H9 (cell line): ENCODE measurements around the gene SOX8. TPM values are rescaled to one million over a fixed set of nuclear protein-coding genes. Genes with fewer than 3 reads are reported as not detected.

Experiments
- DNase-seq: peaks from one replicate; pipeline ENCODE4 v3.0.0-alpha.2; 2017
- H2AFZ ChIP-seq: one replicate; pipeline ENCODE4 v1.6.1; 2013; ENCODE audit warnings: mild to moderate bottlenecking, low read length, control low read depth, moderate library complexity
- H2AK5ac ChIP-seq: 2 replicates; pipeline ENCODE4 v1.6.1; 2013; ENCODE audit warnings: low read length, control low read depth, mixed read lengths; ENCODE audit not compliant: insufficient read length
- H2BK120ac ChIP-seq: one replicate; pipeline ENCODE4 v1.6.1; 2013; ENCODE audit warnings: low read depth, mild to moderate bottlenecking, low read length, control low read depth, inconsistent platforms; ENCODE audit not compliant: poor library complexity, severe bottlenecking
- H2BK12ac ChIP-seq: 2 replicates; pipeline ENCODE4 v1.6.1; 2013; ENCODE audit warnings: low read length, control low read depth, mixed read lengths, low read depth; ENCODE audit not compliant: insufficient read length
- H2BK15ac ChIP-seq: 2 replicates; pipeline ENCODE4 v1.6.1; 2013; ENCODE audit warnings: low read depth, low read length, control low read depth
- H2BK20ac ChIP-seq: one replicate; pipeline ENCODE4 v1.6.1; 2013; ENCODE audit warnings: low read depth, mild to moderate bottlenecking, low read length, control low read depth, inconsistent platforms; ENCODE audit not compliant: poor library complexity, severe bottlenecking
- H2BK5ac ChIP-seq: 2 replicates; pipeline ENCODE4 v1.6.1; 2013; ENCODE audit warnings: low read length, control low read depth, mixed read lengths; ENCODE audit not compliant: insufficient read length
- H3K14ac ChIP-seq: 2 replicates; pipeline ENCODE4 v1.6.1; 2013; ENCODE audit warnings: low read length, control low read depth; ENCODE audit not compliant: insufficient read depth
- H3K18ac ChIP-seq: 2 replicates; pipeline ENCODE4 v1.6.1; 2013; ENCODE audit warnings: low read depth, mild to moderate bottlenecking, mixed read lengths, low read length, control low read depth; ENCODE audit not compliant: insufficient read length
- H3K23ac ChIP-seq: 2 replicates; pipeline ENCODE4 v1.6.1; 2013; ENCODE audit warnings: low read length, control low read depth, mixed read lengths, low read depth; ENCODE audit not compliant: insufficient read length
- H3K23me2 ChIP-seq: 2 replicates; pipeline ENCODE4 v1.6.1; 2013; ENCODE audit warnings: low read depth, mild to moderate bottlenecking, mixed read lengths, low read length, control low read depth; ENCODE audit not compliant: insufficient read length, poor library complexity, severe bottlenecking
- H3K27ac ChIP-seq: 2 replicates; pipeline ENCODE4 v1.5.1; 2013; ENCODE audit warnings: low read length, control low read depth, mixed read lengths, low read depth; ENCODE audit not compliant: insufficient read length
- H3K27me3 ChIP-seq: 2 replicates; pipeline ENCODE4 v1.6.1; 2013; ENCODE audit warnings: low read length, control low read depth, inconsistent platforms; ENCODE audit not compliant: insufficient read depth
- H3K4ac ChIP-seq: 2 replicates; pipeline ENCODE4 v1.6.1; 2013; ENCODE audit warnings: low read depth, mild to moderate bottlenecking, control low read depth, inconsistent platforms, low read length, moderate library complexity
- H3K4me1 ChIP-seq: 2 replicates; pipeline ENCODE4 v1.6.1; 2013; ENCODE audit warnings: low read length, control low read depth, inconsistent platforms; ENCODE audit not compliant: insufficient read depth
- H3K4me2 ChIP-seq: 2 replicates; pipeline ENCODE4 v1.6.1; 2013; ENCODE audit warnings: low read length, control low read depth, mixed read lengths; ENCODE audit not compliant: insufficient read length, insufficient read depth
- H3K56ac ChIP-seq: 2 replicates; pipeline ENCODE4 v1.6.1; 2013; ENCODE audit warnings: low read depth, mild to moderate bottlenecking, mixed read lengths, low read length, control low read depth; ENCODE audit not compliant: insufficient read length
- H3K79me1 ChIP-seq: 2 replicates; pipeline ENCODE4 v1.6.1; 2013; ENCODE audit warnings: low read depth, mild to moderate bottlenecking, moderate library complexity, low read length, control low read depth, inconsistent platforms; ENCODE audit not compliant: insufficient read depth, poor library complexity, severe bottlenecking
- H3K79me2 ChIP-seq: 2 replicates; pipeline ENCODE4 v1.6.1; 2013; ENCODE audit warnings: low read length, control low read depth, inconsistent platforms; ENCODE audit not compliant: insufficient read depth
- H3K9ac ChIP-seq: 2 replicates; pipeline ENCODE4 v1.6.1; 2013; ENCODE audit warnings: low read length, control low read depth, mixed read lengths; ENCODE audit not compliant: insufficient read length; ENCODE audit errors: extremely low read depth
- H3K9me3 ChIP-seq: one replicate; pipeline ENCODE4 v1.6.1; 2013; ENCODE audit warnings: low read depth, low read length, inconsistent platforms; ENCODE audit not compliant: control insufficient read depth
- H3T11ph ChIP-seq: one replicate; pipeline ENCODE4 v1.6.1; 2013; ENCODE audit warnings: mild to moderate bottlenecking, low read length, control low read depth, inconsistent platforms
- H4K20me1 ChIP-seq: one replicate; pipeline ENCODE4 v1.6.1; 2013; ENCODE audit not compliant: control insufficient read depth, insufficient read length, insufficient read depth
- H4K5ac ChIP-seq: 2 replicates; pipeline ENCODE4 v1.6.1; 2013; ENCODE audit warnings: low read depth, mild to moderate bottlenecking, mixed read lengths, low read length, control low read depth; ENCODE audit not compliant: insufficient read length
- H4K8ac ChIP-seq: replicated peaks from 2 replicates; pipeline ENCODE4 v1.6.1; 2013; ENCODE audit warnings: low read length, control low read depth, mixed read lengths, low read depth; ENCODE audit not compliant: insufficient read length
- H4K91ac ChIP-seq: 2 replicates; pipeline ENCODE4 v1.6.1; 2013; ENCODE audit warnings: low read depth, mild to moderate bottlenecking, moderate library complexity, mixed read lengths, low read length, control low read depth; ENCODE audit not compliant: insufficient read length
- H3K27ac Mint-ChIP-seq, 3 experiments: 2 replicates in 2 of 3; 3 replicates in 1 of 3; pipeline ENCODE4 v1.8.0; 2020 to 2021; ENCODE audit warnings: mixed read lengths in 3 of 3, mild to moderate bottlenecking in 1 of 3, moderate library complexity in 1 of 3
- H3K27me3 Mint-ChIP-seq: 2 replicates; pipeline ENCODE4 v1.8.0; 2021; ENCODE audit warnings: low read depth, mild to moderate bottlenecking, moderate library complexity, mixed read lengths
- H3K36me3 Mint-ChIP-seq, 3 experiments: 2 replicates in 2 of 3; 3 replicates in 1 of 3; pipeline ENCODE4 v1.8.0; 2020 to 2021; ENCODE audit warnings: low read depth in 3 of 3, mixed read lengths in 3 of 3; ENCODE audit not compliant: insufficient read depth in 1 of 3
- H3K4me1 Mint-ChIP-seq, 2 experiments: 2 replicates each; pipeline ENCODE4 v1.8.0; 2020; ENCODE audit warnings: mixed read lengths in 2 of 2
- H3K4me3 Mint-ChIP-seq, 2 experiments: 2 replicates in 1 of 2; 3 replicates in 1 of 2; pipeline ENCODE4 v1.8.0; 2020 to 2021; ENCODE audit warnings: mild to moderate bottlenecking in 2 of 2, mixed read lengths in 2 of 2, moderate library complexity in 1 of 2
- H3K9me3 Mint-ChIP-seq, 2 experiments: 2 replicates in 1 of 2; 3 replicates in 1 of 2; pipeline ENCODE4 v1.8.0; 2020; ENCODE audit warnings: mild to moderate bottlenecking in 2 of 2, mixed read lengths in 2 of 2, moderate library complexity in 1 of 2
- WGBS: extraction: QIAGEN DNeasy Blood & Tissue Kit; methylation state at CpG from one replicate; pipeline ENCODE4 v1.1.7; 2013; ENCODE audit warnings: missing lambda C conversion rate, low lambda C conversion rate, mixed read lengths; ENCODE audit not compliant: insufficient read length; ENCODE audit errors: extremely low coverage; 5-methylcytosine and 5-hydroxymethylcytosine counted together
- total RNA-seq: library from RNA; stranded (reverse); gene quantifications from 2 replicates; pipeline ENCODE4 v1.2.1, GENCODE V29; 2021
- TF ChIP-seq, protein P1 (sequence below): fragments of 200-600 bp; sonication (generic); conservative IDR thresholded peaks from 3 replicates; pipeline ENCODE4 v1.8.0; 2021; ENCODE audit warnings: antibody characterized with exemption, mild to moderate bottlenecking

Gene SOX8
- total RNA-seq, 1 experiment from 2014 or later = 8.9 TPM

DNA sequence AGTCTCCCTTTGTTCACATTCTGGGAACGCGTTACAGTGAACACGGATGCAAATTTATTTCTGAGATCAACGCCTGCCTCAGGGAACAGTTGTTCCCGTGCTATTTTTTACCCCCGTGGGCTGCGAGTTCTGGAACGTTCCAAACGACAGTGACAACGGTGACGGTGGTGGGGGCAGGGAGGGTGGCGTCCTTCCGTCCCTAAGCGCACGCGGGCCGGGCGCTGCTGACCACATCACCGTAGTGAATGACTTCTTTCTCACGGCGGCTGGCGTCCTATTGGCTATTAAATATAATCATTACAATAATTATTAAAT, 45.9 kb downstream of the SOX8 start:
- no peaks in the 10 kb centered on the region for H3K23me2 ChIP-seq
- H3K4ac ChIP-seq = no peak overlapping the region
- Mint-ChIP-seq H3K36me3 (no peaks in the 10 kb centered on the region), H3K27me3 (peaks cover 4% of the 10 kb centered on the region), H3K27ac (peak overlapping the region in 1 of 3 experiments; percentile 65; a peak in 1 of 7 replicates), H3K9me3 (no peaks in the 10 kb centered on the region), H3K4me3 (no peak overlapping the region), H3K4me1 (no peaks in the 10 kb centered on the region)
- no peak overlapping the region for H2BK20ac ChIP-seq
- no peaks in the 10 kb centered on the region for H3K9me3 ChIP-seq
- no peak overlapping the region for H2BK5ac ChIP-seq
- TF ChIP-seq, protein P1, sequence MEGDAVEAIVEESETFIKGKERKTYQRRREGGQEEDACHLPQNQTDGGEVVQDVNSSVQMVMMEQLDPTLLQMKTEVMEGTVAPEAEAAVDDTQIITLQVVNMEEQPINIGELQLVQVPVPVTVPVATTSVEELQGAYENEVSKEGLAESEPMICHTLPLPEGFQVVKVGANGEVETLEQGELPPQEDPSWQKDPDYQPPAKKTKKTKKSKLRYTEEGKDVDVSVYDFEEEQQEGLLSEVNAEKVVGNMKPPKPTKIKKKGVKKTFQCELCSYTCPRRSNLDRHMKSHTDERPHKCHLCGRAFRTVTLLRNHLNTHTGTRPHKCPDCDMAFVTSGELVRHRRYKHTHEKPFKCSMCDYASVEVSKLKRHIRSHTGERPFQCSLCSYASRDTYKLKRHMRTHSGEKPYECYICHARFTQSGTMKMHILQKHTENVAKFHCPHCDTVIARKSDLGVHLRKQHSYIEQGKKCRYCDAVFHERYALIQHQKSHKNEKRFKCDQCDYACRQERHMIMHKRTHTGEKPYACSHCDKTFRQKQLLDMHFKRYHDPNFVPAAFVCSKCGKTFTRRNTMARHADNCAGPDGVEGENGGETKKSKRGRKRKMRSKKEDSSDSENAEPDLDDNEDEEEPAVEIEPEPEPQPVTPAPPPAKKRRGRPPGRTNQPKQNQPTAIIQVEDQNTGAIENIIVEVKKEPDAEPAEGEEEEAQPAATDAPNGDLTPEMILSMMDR = no peak
- no peak overlapping the region for H2BK15ac ChIP-seq
- H3K9ac ChIP-seq = no peak overlapping the region
- no peaks in the 10 kb centered on the region for H4K20me1 ChIP-seq
- H3K4me1 ChIP-seq = no peaks in the 10 kb centered on the region
- H4K8ac ChIP-seq = no peak overlapping the region
- H3T11ph ChIP-seq = no peak overlapping the region
- H2BK12ac ChIP-seq = no peak overlapping the region
- H3K79me1 ChIP-seq = no peaks in the 10 kb centered on the region
- no peak overlapping the region for H3K18ac ChIP-seq
- no peak for DNase-seq
- H3K79me2 ChIP-seq = no peaks in the 10 kb centered on the region
- H2AK5ac ChIP-seq = no peak overlapping the region
- no peak overlapping the region for H3K4me2 ChIP-seq
- H3K56ac ChIP-seq = no peak overlapping the region
- no peak overlapping the region for H3K14ac ChIP-seq
- H2BK120ac ChIP-seq = no peak overlapping the region
- H2AFZ ChIP-seq = no peak overlapping the region
- H3K27ac ChIP-seq = no peak overlapping the region
- no peak overlapping the region for H4K5ac ChIP-seq
- no peak overlapping the region for H3K23ac ChIP-seq
- H3K27me3 ChIP-seq = no peaks in the 10 kb centered on the region
- no peak overlapping the region for H4K91ac ChIP-seq
- no CpG with 5 or more reads among the region's 22 CpGs for WGBS
